ENCODE results near the gene FAM83G. TPM values are rescaled to one million over a fixed set of nuclear protein-coding genes. Genes with fewer than 3 reads are reported as not detected.

The FAM83G gene
- total RNA-seq, 1 experiment from 2014 or later, result 2.9 TPM

DNA sequence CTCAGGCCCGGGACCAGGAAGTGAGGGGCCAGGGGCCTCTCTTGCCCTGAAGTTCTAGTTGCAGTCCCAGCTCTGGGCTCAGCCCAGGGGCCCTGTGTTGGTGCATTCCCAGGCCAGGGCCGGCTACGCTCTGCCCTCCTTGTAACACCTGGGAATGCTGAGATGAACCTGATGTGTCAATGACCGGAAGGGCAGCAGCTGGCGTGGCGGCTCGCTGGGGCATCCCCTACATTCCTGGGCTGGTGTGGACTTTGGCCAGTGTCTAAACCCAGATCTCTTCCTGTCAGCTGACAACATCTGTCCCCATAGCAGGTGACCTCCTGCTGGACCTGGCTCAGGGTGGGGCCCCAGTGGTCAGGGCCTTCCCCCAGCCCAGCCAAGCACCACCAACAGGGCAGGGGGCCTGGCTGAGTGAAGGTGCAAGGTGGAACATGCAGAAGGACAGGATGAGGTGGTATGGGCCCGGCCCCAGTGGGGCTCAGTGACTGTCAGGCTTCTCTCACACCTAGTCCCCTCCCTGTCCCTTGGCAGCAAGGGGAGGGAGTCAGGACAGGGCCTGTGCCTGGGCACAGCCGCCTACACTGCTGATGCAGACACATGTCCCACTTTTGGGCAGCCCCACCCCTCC is 15.9 kb downstream of the FAM83G start:
- DNase-seq (ENCODE audit: low read depth), result no peak

DNA sequence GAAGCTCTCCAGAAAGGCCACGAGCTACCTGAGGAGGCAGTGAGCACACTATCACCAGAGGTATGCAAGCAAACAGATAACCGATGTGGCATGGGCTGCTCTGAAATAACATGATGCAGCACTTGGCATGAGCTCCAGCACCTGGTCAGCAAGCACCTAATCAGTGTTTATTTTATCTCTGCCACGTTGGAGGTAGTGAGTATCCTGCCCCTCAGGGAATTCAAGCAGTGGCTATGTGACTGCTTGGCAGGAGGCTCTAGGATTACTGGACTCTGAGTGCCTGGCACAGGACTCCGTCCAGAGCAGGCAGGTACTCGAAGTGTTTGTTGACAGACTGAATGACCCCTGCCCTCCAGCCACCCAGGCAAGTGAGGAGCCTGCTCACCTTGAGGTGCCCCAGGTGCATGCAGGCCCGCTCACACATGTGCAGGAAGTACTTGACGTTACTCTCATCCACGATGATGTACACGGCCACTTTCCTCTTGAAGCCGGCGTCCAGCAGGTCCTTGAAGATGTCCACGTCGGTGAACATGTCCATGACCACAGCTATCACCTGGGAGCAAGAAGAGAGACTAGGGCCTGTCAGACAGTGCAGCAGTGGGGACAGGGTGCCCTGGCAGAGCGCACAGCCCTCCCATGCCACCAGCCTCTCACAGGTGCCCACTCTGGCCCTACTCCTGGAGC is 16.6 kb downstream of the FAM83G start:
- no peak for DNase-seq (ENCODE audit: low read depth)

DNA sequence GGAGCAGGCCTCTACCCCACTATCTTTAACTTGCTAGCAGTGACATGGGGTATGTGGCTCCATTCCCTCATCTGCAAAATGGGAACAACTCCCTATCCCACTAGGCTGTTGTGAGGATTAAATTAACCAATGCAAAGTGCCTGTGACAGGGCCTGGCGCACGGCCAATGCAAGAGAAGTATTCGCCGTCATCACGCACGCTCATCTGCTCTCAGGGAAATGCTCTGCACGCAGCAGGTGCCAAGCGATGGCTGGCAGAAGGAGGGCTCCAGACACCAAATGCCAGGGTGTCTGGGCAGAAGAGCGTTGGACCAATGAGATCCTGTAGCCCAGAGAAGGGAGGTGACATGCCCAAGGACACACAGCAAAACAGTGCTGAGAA is 17.3 kb downstream of the FAM83G start:
- DNase-seq (ENCODE audit: low read depth), result no peak

DNA sequence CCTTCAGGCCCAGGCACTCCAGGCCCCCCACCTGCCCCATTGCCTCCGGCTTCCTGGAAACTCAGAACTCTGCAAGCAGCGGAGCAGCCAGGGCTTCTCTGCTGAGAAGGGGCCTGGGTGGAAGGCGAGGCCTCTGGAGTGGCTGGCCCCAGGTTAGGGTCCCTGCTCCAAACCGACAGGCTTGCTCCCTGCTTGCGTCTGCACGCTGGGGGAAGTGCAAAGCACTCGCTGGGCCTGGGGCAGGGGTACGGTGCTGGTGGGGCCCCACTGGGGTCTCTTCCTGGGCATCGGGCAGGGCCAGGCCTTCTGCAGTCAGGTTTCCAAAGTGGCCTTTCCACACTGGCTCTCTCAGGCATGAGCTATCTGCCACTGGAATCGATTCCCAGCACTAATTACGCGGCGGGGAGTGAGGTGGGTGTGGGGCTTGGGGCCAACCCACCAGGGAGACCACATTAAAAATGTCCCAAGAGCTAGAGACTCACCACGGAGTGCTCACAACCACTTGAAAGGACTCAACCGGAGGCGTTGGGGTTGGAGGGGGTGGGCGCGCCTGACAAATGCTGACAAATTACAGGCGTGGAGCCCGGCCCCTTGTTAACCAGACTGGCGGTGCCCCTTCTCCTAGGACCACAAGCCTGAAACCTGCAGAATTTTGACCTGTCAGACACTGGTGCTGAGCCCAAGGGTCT is 17.9 kb downstream of the FAM83G start:
- DNase-seq (ENCODE audit: low read depth), result no peak

DNA sequence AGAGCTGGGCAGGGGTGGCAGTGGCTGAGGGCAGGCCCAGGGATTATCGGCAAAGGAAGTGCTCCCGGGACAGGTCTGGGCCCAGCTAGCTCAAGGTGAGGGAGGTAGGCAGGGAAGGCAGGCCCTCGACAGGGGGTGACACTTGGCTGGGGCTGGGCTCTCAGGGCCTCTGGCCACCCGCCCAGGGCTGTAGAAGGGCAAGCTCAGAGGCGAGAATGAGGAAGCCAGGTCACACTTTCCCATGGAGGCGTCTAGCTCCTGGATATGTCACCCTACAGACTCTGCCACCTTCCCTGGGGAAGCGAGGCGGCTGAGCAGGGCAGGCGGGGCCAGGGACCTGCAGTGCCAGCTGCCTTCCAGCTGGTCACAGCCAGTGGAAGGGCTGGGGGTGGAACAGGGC is 19.1 kb downstream of the FAM83G start:
- DNase-seq (ENCODE audit: low read depth), result no peak

DNA sequence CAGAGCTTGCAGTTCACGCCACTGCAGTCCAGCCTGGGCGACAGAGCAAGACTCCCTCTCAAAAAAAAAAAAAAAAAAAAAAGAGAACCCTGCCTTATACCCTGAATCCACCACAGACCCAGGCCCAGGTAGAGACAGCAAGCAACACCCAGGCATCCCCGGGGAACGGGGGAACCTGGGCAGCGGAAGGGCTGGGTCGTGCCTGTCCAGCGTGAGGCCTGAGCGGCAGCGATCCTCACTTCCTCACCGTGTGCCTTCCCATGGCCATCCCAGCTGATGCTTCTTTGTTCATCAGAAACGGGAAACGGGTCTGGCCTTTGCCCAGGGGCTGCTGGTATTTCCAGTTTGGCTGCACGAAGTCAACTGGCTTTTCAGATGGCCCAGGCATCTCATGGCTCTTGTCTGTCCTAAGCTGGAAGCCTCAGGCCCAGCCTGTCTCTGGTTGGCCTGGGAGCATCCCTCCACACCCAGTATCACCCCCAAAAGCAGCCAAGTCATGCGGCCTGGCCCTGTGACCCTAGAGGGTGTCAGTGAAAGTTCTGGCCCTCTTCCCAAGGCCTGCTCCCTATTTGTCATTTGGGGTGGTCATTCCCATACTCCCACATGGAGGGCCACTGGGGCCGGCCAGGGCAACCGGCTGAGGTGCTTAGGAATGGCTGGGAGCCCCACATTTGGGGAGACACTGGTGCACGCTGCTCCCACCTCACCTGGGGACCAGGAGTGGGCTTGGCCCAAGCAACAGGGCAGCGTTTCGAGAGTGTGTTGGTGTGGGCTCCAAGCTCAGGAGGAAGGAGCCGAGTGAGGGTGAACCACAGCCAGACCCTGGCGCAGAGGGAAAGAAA is 20.1 kb downstream of the FAM83G start:
- no peak for DNase-seq (ENCODE audit: low read depth)

DNA sequence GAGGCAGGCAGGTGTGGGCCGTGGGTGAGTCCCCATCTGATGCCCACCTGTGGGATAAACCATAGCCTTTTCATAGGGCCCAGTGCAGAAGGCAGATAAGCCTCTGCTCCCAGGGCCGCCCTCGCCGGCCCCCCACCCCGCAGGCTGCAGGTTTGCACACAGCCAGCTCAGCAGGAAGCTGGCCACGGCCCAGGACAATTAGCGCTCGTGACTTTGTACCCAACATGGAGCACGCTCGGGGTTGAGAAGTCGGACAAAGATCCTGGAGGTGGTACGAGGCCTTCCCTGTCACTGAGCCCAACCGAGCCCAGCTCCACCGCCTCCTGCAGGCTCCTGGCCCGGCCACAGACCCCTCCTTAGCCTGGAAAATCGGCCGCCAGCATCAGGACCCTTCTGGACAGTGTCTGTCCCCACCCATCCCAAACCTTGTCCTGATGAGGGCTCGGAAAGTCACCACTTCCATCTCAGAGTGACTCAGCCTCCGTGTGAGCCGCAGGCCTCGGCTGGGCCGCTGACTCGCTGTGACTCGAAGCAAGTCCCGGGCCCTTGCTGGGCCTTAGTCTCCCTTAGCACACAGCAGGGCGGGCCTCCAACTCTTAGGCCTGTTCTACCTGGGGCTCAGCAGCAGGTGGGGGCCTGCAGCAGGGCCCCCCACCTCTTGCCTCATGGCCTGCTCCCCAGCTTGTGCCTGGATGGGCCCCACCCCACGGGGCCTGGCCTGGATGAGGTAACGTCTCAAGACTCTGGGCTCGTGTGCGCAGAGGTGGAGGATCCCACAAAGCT is 22.7 kb downstream of the FAM83G start:
- peak; percentile 68 for DNase-seq (ENCODE audit: low read depth)

DNA sequence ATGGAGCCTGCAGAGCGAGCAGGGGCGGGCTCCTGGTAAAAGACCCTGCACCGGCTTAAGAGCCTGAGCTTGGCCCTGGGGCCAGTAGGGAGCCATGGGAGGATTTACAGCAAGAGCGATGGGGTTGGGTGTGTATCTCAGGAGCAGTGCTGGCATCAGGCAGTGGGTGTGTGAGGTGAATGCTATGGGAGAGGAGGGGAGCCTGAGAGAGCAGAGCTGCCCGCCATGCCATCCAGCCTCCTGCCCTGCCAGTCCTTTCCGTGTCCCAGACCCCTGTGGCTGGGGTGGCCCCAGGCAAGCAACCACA is 23.3 kb downstream of the FAM83G start:
- DNase-seq (ENCODE audit: low read depth), result no peak

DNA sequence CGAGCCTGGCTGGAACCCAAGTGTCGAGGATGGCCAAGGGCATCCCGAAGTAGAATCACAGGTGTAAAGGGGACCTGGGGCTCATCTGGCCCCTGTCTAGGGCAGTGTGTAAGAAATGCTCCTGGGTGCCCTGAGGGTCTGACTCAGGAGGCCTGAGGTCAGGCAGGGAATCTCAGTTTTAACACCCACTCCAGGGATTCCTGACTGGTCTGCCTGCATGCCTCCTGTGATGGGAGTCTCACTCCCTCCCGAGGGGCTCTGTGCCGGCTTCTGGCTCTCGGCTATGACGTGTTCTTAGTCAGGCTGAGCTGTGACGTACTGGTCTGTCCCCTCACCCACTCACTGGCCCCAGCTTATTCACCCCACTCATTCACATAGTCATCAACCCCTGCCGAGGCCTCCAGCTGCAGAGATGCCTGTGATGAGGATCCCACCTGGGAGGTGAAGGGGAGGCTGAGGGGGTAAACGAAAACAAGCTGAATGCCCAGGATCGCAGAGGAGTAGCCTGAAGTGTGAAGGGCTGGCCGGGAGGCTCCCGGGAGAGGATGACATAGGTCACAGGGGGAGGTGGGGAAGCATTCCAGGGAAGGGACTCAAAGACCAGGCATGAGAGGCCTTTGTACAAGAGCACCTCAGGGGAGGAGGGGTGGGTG is 23.8 kb downstream of the FAM83G start:
- no peak for DNase-seq (ENCODE audit: low read depth)

DNA sequence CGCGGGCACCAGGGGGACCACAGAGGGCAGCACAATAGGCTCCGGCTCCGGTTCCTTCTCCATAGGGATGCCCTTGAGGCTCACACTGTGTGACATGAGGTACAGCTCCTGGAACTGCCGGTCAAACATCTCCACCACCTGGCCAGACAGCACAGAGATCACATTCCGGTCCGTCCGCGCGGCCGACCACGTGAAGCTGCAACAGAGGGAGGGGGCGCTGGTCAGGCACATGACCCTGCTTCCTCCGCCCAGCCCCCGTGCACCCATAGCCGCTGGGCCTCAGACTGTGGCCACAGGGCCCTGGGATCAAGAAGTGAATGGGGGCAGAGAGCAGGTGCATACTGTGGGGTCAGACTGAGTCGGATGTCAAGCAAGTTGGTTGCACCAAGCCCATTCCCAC is 25.9 kb downstream of the FAM83G start:
- no peak for DNase-seq (ENCODE audit: low read depth)

DNA sequence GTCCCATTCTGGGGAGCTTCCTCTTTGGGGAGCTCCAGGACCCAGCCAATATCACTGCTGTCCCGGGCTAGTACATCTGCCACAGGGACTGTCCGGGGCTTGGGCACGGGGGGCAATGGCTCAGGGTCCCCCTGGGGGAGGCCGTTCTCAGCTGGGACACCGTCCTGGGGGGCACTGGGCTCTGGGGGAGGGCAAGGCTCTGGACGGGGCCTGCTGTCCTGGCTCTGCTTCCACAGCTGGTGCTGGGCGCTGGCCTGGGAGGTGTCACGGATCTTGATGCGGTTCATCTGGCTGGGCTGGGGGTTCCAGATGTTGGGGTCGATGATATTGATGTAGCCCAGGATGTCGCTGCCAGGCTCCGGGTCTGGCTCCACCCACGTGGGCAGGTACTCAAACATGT is 26.5 kb downstream of the FAM83G start:
- DNase-seq (ENCODE audit: low read depth), result no peak

DNA sequence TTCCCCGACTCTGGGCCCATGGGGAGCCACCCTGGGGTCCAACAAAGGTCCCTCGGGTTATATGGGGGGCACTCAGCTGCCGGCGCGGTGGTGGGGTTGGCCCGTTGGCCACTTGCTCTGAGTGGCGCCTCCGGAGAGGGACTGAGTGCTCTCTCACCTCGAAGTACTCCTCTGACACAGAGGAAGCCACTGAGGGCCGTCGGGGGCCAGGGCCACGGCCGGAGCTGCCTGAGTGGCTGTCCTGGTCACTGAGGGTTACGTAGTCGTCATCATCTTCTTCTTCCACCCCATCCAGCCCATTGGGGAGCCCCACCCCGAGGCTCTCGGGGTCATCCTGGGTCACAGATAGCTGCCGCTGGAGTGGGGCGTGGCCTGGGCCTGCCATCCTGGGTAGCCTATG is 26.9 kb downstream of the FAM83G start:
- DNase-seq (ENCODE audit: low read depth), result no peak

DNA sequence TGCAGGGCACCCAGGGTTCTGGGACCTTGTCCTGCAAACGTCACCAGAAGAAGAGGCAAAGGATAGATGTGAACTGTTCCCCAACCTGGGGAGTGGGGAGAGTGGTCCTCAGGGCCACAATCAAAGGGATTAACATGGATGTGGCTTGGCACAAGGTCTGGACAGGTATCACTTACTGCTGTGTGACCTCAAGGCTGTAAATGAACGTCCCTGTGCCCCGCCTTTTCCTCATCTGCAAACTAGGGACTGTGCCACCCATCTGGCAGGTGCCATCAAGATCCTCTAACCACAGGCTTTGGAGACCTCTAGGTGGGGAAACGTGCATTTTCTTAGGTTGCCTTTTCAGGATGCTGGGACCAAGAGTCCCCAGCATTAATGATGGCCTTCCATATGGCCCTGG is 27.5 kb downstream of the FAM83G start:
- no peak for DNase-seq (ENCODE audit: low read depth)

DNA sequence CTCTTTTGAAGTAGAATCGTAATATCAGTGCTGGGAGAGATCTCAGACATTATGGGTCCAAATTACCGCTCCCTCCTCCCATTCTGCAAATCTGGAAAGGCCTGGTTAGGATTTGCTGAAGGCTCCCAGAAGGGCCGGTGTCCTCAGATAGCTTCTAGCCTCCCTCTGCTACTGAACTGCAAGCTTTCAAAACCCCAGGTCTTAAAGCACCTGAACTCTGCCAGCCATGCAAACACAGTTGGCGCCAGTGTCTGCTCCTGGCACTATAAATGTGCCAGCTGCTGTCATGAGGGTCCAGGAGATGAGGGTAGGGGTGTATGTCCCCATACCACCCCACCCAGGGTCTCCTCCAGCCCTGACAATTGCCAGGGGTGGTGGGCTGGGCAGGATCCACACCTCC is 28.4 kb downstream of the FAM83G start:
- no peak for DNase-seq (ENCODE audit: low read depth)

DNA sequence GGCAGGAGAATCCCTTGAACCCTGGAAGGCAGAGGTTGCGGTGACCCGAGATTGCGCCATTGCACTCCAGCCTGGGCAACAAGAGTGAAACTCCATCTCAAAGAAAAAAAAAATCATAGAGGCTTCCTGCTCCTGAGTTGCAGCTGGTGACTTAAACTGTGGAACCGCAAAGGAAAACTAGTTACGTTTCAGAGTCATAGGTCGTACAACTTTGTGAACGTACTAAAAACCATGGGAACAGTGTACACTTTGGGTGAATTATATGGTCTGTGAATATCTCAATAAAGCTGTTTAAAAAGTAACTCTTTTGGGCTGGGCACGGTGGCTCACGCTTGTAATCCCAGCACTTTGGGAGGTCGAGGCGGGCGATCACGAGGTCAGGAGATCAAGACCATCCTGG is 29.0 kb downstream of the FAM83G start:
- no peak for DNase-seq (ENCODE audit: low read depth)

DNA sequence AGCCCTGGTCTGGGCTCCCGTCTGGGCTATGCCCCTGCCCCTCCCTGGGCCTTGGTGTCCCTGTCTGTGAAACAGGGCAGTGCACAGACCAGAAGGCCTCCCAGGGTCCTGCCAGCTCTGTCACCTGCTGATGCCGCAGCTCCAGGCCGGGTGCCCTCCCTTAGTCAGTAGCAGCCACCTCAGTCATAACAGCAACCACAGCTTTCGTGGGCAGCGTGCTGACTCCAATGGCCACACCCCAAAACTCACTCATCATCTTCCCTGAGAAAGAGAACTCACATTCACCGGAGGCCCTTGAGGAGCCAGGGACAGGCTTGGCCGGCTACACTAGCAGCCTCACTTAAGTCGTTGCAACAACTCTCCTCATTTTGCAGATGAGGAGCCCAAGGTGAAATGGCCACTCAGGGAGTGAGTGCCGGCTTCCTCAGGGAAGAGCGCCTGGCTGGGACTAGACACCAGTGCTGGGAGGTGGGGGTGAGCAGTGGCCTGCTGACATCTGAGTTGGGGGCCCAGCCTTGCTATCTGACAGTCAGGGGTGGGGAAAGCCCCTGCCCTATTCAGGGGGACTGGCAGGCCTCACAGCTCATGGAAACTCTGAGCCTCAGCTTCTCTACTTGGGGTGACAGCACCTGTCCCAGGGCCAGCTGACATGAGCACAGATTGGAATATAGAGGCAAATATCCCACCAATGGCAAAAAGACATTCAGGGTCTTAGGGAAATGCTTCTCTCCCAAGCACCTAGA is 30.0 kb downstream of the FAM83G start:
- peak; percentile 24 for DNase-seq (ENCODE audit: low read depth)

DNA sequence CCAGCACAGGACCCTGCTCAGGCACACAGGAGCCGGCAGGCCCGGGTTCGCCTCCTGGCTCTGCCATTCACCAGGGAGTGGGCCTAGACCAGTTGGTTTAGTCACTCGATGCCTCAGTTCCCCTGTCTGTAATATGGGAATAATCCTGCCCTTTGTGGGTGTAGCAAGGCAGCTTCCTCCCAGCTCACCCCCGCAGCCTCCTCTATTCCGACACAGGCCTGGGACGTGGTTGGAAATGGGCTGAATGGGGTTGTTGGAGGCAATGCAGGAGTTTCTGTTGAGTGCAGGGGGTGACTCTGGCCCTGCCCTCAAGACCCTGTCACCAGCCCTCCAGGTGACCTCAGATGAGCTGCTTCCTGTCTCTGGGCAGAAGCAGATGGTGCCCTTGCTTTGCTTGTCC is 32.8 kb downstream of the FAM83G start:
- no peak for DNase-seq (ENCODE audit: low read depth)

DNA sequence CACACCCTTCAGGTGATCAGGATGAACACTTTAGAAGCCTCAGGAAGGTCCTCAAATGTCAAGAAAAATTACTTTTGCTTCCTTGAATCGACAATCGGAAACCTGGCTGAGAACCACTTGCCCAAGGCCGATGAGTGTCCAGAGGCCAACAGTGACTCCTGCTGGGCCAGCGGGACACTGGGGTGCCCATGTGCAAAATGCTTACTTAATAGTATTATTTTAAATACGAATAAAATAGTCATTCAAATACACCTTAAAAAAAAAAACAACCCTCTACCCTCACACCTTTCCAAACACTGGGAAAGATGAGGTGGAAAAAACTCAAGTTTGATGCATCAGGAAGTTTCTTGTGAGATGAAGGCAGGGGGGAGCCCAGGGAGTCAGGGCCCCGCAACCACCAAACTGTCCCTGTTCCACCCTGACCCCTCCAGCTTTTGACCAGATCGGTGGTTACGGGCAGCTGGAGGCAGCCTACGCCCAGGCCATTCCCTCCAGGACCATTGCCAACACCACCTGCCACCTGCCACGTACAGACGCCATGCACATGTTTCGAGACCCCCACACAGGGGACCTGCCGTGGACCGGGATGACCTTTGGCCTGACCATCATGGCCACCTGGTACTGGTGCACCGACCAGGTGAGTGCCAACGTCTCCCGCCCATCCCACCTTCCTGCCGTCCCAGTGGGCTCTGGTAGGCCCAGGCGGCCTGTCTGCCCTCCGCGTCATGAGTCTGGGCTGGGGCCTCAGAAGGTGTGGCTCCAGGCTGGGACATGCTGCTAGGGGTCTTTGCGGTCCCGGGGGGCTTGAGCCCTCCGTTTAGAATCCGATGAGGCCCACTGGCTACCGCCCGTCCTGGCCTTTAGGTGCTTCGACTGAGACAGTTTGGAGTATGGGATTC is 33.7 kb downstream of the FAM83G start:
- DNase-seq (ENCODE audit: low read depth), result no peak

Measured in RPMI7951 (cell line).